Measurements from ENCODE around the gene CINP. TPM values are rescaled to one million over a fixed set of nuclear protein-coding genes. Genes with fewer than 3 reads are reported as not detected.

Gene CINP
- total and polyA plus RNA-seq, 2 of the 13 experiments (the other 11 are each of a cell fraction or from before 2014, with no cell fraction given), result 32.8 to 42.8 TPM

- no peak for TF ChIP-seq ZFP36 (IDR thresholded peaks at IDR 0.05; ENCODE audit: borderline replicate concordance, low read depth, low read length, partially characterized antibody)
- TF ChIP-seq ZNF784 (CRISPR knock-in tag; IDR thresholded peaks at IDR 0.05; ENCODE audit: borderline replicate concordance), result peak; percentile 86
- no peak for TF ChIP-seq ZNF331 (CRISPR knock-in tag; IDR thresholded peaks at IDR 0.05)
- no peak for TF ChIP-seq ZNF264 (CRISPR knock-in tag; IDR thresholded peaks at IDR 0.05)
- peak; percentile 85 for TF ChIP-seq ATF1 (CRISPR knock-in tag; IDR thresholded peaks at IDR 0.05)
- TF ChIP-seq IRF2 (CRISPR knock-in tag; IDR thresholded peaks at IDR 0.05), result peak; percentile 64; the same call in 1 of the 2 replicates
- no peak for TF ChIP-seq GABPA (IDR thresholded peaks at IDR 0.05; ENCODE audit: low read depth, low read length)
- peak; percentile 35; the same call in 1 of the 2 replicates for TF ChIP-seq GABPA (CRISPR knock-in tag; IDR thresholded peaks at IDR 0.05; ENCODE audit: low read depth)
- peak; percentile 64; the same call in 1 of the 2 replicates for TF ChIP-seq TARDBP (CRISPR knock-in tag; IDR thresholded peaks at IDR 0.05)
- TF ChIP-seq, protein P1, sequence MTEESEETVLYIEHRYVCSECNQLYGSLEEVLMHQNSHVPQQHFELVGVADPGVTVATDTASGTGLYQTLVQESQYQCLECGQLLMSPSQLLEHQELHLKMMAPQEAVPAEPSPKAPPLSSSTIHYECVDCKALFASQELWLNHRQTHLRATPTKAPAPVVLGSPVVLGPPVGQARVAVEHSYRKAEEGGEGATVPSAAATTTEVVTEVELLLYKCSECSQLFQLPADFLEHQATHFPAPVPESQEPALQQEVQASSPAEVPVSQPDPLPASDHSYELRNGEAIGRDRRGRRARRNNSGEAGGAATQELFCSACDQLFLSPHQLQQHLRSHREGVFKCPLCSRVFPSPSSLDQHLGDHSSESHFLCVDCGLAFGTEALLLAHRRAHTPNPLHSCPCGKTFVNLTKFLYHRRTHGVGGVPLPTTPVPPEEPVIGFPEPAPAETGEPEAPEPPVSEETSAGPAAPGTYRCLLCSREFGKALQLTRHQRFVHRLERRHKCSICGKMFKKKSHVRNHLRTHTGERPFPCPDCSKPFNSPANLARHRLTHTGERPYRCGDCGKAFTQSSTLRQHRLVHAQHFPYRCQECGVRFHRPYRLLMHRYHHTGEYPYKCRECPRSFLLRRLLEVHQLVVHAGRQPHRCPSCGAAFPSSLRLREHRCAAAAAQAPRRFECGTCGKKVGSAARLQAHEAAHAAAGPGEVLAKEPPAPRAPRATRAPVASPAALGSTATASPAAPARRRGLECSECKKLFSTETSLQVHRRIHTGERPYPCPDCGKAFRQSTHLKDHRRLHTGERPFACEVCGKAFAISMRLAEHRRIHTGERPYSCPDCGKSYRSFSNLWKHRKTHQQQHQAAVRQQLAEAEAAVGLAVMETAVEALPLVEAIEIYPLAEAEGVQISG (CRISPR knock-in tag; IDR thresholded peaks at IDR 0.05), result peak; percentile 89
- no peak for TF ChIP-seq CBX5 (CRISPR knock-in tag; IDR thresholded peaks at IDR 0.05; ENCODE audit: borderline replicate concordance)
- peak; percentile 33; the same call in 1 of the 2 replicates for TF ChIP-seq PHF21A (CRISPR knock-in tag; IDR thresholded peaks at IDR 0.05)
- TF ChIP-seq ZNF143 (CRISPR knock-in tag; IDR thresholded peaks at IDR 0.05), result peak; percentile 9; the same call in 1 of the 2 replicates
- no peak for TF ChIP-seq ZNF234 (CRISPR knock-in tag; conservative IDR thresholded peaks at IDR 0.05)
- peak in 1 of 2 experiments; percentile 39; a peak in 1 of 4 replicates for TF ChIP-seq POLR2A (IDR thresholded peaks at IDR 0.05; ENCODE audit: insufficient read depth in 1 of 2, low read depth in 2 of 2, low read length in 2 of 2)
- TF ChIP-seq, protein P2, sequence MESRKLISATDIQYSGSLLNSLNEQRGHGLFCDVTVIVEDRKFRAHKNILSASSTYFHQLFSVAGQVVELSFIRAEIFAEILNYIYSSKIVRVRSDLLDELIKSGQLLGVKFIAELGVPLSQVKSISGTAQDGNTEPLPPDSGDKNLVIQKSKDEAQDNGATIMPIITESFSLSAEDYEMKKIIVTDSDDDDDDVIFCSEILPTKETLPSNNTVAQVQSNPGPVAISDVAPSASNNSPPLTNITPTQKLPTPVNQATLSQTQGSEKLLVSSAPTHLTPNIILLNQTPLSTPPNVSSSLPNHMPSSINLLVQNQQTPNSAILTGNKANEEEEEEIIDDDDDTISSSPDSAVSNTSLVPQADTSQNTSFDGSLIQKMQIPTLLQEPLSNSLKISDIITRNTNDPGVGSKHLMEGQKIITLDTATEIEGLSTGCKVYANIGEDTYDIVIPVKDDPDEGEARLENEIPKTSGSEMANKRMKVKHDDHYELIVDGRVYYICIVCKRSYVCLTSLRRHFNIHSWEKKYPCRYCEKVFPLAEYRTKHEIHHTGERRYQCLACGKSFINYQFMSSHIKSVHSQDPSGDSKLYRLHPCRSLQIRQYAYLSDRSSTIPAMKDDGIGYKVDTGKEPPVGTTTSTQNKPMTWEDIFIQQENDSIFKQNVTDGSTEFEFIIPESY (CRISPR knock-in tag; IDR thresholded peaks at IDR 0.05), result peak; percentile 30; the same call in 1 of the 2 replicates
- peak; percentile 17; the same call in 1 of the 2 replicates for TF ChIP-seq ZNF501 (CRISPR knock-in tag; IDR thresholded peaks at IDR 0.05)
- peak; percentile 85 for TF ChIP-seq SP5 (CRISPR knock-in tag; IDR thresholded peaks at IDR 0.05; ENCODE audit: borderline replicate concordance, low read depth)
- TF ChIP-seq ZBTB14 (CRISPR knock-in tag; IDR thresholded peaks at IDR 0.05), result no peak
- TF ChIP-seq ZNF547 (CRISPR knock-in tag; IDR thresholded peaks at IDR 0.05), result no peak
- peak; percentile 87 for TF ChIP-seq AGO2 (optimal IDR thresholded peaks at IDR 0.05; ENCODE audit: low read depth, low read length)
- no peak for TF ChIP-seq ZNF350 (CRISPR knock-in tag; IDR thresholded peaks at IDR 0.05; ENCODE audit: borderline replicate concordance, low read depth)
- 0 out of 2 replicates have a peak, but pooled peaks have one; percentile 45 for TF ChIP-seq ZNF329 (CRISPR knock-in tag; IDR thresholded peaks at IDR 0.05; ENCODE audit: low read depth)
Measured at GRCh38 chr14:102319351-102320032, 43.2 kb downstream of the CINP start, which contains the start of gene ZNF839 (continued).
